Measurements from ENCODE around the gene BCHE. TPM values are rescaled to one million over a fixed set of nuclear protein-coding genes. Genes with fewer than 3 reads are reported as not detected.

The BCHE gene
- total and polyA plus RNA-seq, 2 experiments from 2014 or later, result 11.1 to 16.2 TPM

DNA sequence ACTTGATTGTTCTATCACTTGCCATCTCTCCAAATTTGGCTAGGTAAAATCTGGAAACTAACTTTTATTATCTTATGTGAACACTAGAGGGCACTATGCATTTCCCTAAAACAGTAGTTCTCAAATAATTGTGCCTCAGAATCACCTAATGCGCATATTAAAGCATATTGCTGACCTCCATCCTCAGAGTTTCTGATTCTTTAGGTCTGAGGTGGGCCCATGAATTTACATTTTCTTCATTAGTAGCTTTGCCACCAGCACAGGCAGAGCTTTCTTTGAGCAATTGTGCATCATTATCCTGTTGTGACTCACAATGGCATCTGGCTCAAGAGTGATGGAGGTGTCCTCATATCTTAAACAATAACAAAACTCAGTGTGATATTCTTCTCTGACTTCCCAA is 17.5 kb upstream of the BCHE start:
- Histone ChIP-seq H3K4me1 (ENCODE audit: low read depth) (no peaks in the 10 kb centered on the region), H3K27ac (no peak overlapping the region), H3K9me3 (ENCODE audit: low read depth) (no peaks in the 10 kb centered on the region), H3K4me3 (no peak overlapping the region), H3K27me3 (no peaks in the 10 kb centered on the region), H3K36me3 (no peaks in the 10 kb centered on the region)
- peak; percentile 50 for TF ChIP-seq CTCF (IDR thresholded peaks at IDR 0.05; ENCODE audit: low read depth, low read length)
- peak; percentile 24 to 27 for DNase-seq (ENCODE audit: low read depth in 1 of 2, low spot score in 1 of 2)

DNA sequence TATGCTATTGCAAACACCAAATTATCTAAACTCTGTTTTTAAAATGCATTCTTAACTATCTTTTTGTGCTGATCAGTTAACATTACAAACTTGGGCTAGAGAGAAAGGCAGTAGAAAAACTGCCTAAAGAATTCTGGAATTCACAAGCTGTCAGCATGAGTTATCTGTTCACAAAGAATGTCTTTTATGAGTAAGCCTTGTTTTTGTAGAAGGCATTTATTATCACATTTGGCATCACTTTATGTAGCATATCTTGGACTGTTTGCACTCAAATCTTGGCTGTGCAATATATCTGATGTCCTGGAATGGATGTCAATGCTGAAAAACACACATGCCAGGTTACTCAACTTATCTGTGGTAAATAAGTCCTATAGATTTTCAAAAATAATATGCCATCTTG is 15.5 kb upstream of the BCHE start:
- H3K4me1 ChIP-seq (ENCODE audit: low read depth), result no peaks in the 10 kb centered on the region
- DNase-seq (ENCODE audit: low read depth in 1 of 2, low spot score in 1 of 2), result peak in 1 of 2 donors; percentile 3
- no peaks in the 10 kb centered on the region for H3K9me3 ChIP-seq (ENCODE audit: low read depth)
- H3K4me3 ChIP-seq, result no peak overlapping the region
- H3K27ac ChIP-seq, result no peak overlapping the region
- H3K27me3 ChIP-seq, result no peaks in the 10 kb centered on the region
- no peak for TF ChIP-seq CTCF (IDR thresholded peaks at IDR 0.05; ENCODE audit: low read depth, low read length)
- H3K36me3 ChIP-seq, result no peaks in the 10 kb centered on the region

DNA sequence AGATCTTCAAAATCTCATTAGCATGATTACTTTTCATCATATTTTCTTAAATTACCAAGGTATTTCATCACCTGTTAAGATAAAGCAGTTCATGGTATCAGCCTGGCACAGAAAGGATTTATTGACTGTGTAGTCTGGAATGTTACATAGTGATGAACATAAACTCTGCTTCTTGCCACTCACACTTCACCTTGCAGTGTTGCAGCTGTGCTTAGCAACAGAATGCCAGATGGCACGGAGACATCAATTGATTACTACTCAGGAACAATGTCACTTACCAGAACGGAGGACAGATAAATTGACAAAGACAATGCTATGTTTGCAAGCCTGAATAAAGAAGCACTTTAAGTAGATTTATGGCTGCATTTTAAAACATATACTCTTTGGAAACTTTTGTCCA is 15.0 kb upstream of the BCHE start:
- no peak for DNase-seq (ENCODE audit: low read depth in 1 of 2, low spot score in 1 of 2)
- H3K4me1 ChIP-seq (ENCODE audit: low read depth), result no peaks in the 10 kb centered on the region
- H3K27ac ChIP-seq, result no peak overlapping the region
- H3K9me3 ChIP-seq (ENCODE audit: low read depth), result no peaks in the 10 kb centered on the region
- H3K36me3 ChIP-seq, result no peaks in the 10 kb centered on the region
- no peak for TF ChIP-seq CTCF (IDR thresholded peaks at IDR 0.05; ENCODE audit: low read depth, low read length)
- no peaks in the 10 kb centered on the region for H3K27me3 ChIP-seq
- H3K4me3 ChIP-seq, result no peak overlapping the region

GRCh38 chr3:165846056-165846455 is 8.8 kb upstream of the BCHE start:
- Histone ChIP-seq H3K27ac (no peak overlapping the region), H3K4me3 (no peak overlapping the region), H3K27me3 (no peaks in the 10 kb centered on the region), H3K36me3 (no peaks in the 10 kb centered on the region), H3K9me3 (ENCODE audit: low read depth) (no peaks in the 10 kb centered on the region), H3K4me1 (ENCODE audit: low read depth) (no peaks in the 10 kb centered on the region)
- no peak for DNase-seq (ENCODE audit: low read depth in 1 of 2, low spot score in 1 of 2)
- TF ChIP-seq CTCF (IDR thresholded peaks at IDR 0.05; ENCODE audit: low read depth, low read length), result no peak

- H3K9me3 ChIP-seq (ENCODE audit: low read depth), result no peaks in the 10 kb centered on the region
- no peaks in the 10 kb centered on the region for H3K27me3 ChIP-seq
- H3K4me3 ChIP-seq, result no peak overlapping the region
- TF ChIP-seq CTCF (IDR thresholded peaks at IDR 0.05; ENCODE audit: low read depth, low read length), result no peak
- no peaks in the 10 kb centered on the region for H3K36me3 ChIP-seq
- no peak overlapping the region for H3K27ac ChIP-seq
- DNase-seq (ENCODE audit: low read depth in 1 of 2, low spot score in 1 of 2), result no peak
- no peaks in the 10 kb centered on the region for H3K4me1 ChIP-seq (ENCODE audit: low read depth)
These were observed 2.3 kb upstream of the BCHE start for GRCh38 chr3:165839296-165840076.
